GM18861 (cell line): ENCODE data around the gene AUTS2.

Experiments used
- ATAC-seq: cut with Tn5 transposase; IDR thresholded peaks from one replicate; pipeline ENCODE4 v1.9.1; 2021; ENCODE audit not compliant: unreplicated experiment

Gene AUTS2

GRCh38 chr7:70657571-70657970, 1059.3 kb downstream of the AUTS2 start:
- no peak for ATAC-seq

- no peak for ATAC-seq
Observed at GRCh38 chr7:70657989-70658632, 1059.8 kb downstream of the AUTS2 start.

GRCh38 chr7:70659263-70659662, 1061.0 kb downstream of the AUTS2 start:
- no peak for ATAC-seq

GRCh38 chr7:70660154-70660818, 1062.0 kb downstream of the AUTS2 start:
- ATAC-seq: no peak

- no peak for ATAC-seq
Observed at GRCh38 chr7:70660819-70661191, 1062.5 kb downstream of the AUTS2 start.

GRCh38 chr7:70663680-70664079, 1065.4 kb downstream of the AUTS2 start:
- ATAC-seq: no peak

- ATAC-seq: no peak
Observed at GRCh38 chr7:70665997-70666396, 1067.7 kb downstream of the AUTS2 start.

GRCh38 chr7:70667406-70667805, 1069.1 kb downstream of the AUTS2 start:
- ATAC-seq: no peak

GRCh38 chr7:70668606-70669358, 1070.5 kb downstream of the AUTS2 start:
- no peak for ATAC-seq

- no peak for ATAC-seq
Observed at GRCh38 chr7:70669854-70670253, 1071.6 kb downstream of the AUTS2 start.

GRCh38 chr7:70670288-70670687, 1072.0 kb downstream of the AUTS2 start:
- ATAC-seq: no peak

- no peak for ATAC-seq
Observed at GRCh38 chr7:70673778-70674570, 1075.7 kb downstream of the AUTS2 start.

- no peak for ATAC-seq
Observed at GRCh38 chr7:70674571-70675010, 1076.3 kb downstream of the AUTS2 start.

GRCh38 chr7:70676243-70676642, 1078.0 kb downstream of the AUTS2 start:
- ATAC-seq: no peak

- ATAC-seq: no peak
Observed at GRCh38 chr7:70678621-70679251, 1080.5 kb downstream of the AUTS2 start.

- ATAC-seq: no peak
Observed at GRCh38 chr7:70679661-70680060, 1081.4 kb downstream of the AUTS2 start.

- ATAC-seq: no peak
Observed at GRCh38 chr7:70680306-70680705, 1082.0 kb downstream of the AUTS2 start.

- no peak for ATAC-seq
Observed at GRCh38 chr7:70680743-70681468, 1082.6 kb downstream of the AUTS2 start.

GRCh38 chr7:70681469-70682350, 1083.4 kb downstream of the AUTS2 start:
- ATAC-seq: peak; percentile 69
